HEK293 (cell line): ENCODE measurements around the gene MMRN2.

Experiments
- CTCF ChIA-PET: fragments of 350-600 bp; formaldehyde crosslinking; extraction: SDS; loops from one replicate; lab custom pipeline; 2021; ENCODE audit warnings: antibody characterized with exemption; lab: Yijun Ruan, JAX
- POLR2A ChIA-PET: fragments of 300-600 bp; formaldehyde crosslinking; extraction: SDS; loops from one replicate; lab custom pipeline; 2020; ENCODE audit warnings: antibody characterized with exemption, inconsistent platforms; lab: Yijun Ruan, JAX
- H3K27ac ChIP-seq: fragments of 200-500 bp; sonication (Bioruptor generic); 2 replicates; pipeline ENCODE4 v1.5.1; 2014; ENCODE audit warnings: low read depth, low read length, control low read depth, inconsistent platforms; ENCODE audit errors: extremely low read depth
- H3K36me3 ChIP-seq, 2 experiments: fragments of 200-500 bp in 1 of 2; sonication (Bioruptor generic) in 1 of 2; 1 replicate in 1 of 2; 2 replicates in 1 of 2; pipeline ENCODE4 v1.5.1; 2014 to 2017; ENCODE audit warnings: inconsistent platforms in 2 of 2, low read length in 2 of 2; ENCODE audit not compliant: control insufficient read depth in 2 of 2, insufficient read depth in 1 of 2
- H3K4me1 ChIP-seq: fragments of 200-500 bp; sonication (Bioruptor generic); 2 replicates; pipeline ENCODE4 v1.5.1; 2014; ENCODE audit warnings: mild to moderate bottlenecking, low read length, inconsistent platforms; ENCODE audit not compliant: control insufficient read depth, insufficient read depth
- H3K4me3 ChIP-seq: 2 replicates; pipeline ENCODE4 v1.5.1; 2011; ENCODE audit warnings: low read depth, mild to moderate bottlenecking, control low read depth, low read length, moderate library complexity
- H3K9me3 ChIP-seq: fragments of 200-500 bp; sonication (Bioruptor generic); 2 replicates; pipeline ENCODE4 v1.5.1; 2014; ENCODE audit warnings: low read depth, low read length, inconsistent platforms; ENCODE audit not compliant: control insufficient read depth, insufficient read depth
- KLF1 ChIP-seq: fragments of 450-650 bp; formaldehyde crosslinking; IDR thresholded peaks from 2 replicates; pipeline ENCODE4 v1.5.1; 2016; ENCODE audit warnings: missing biosample characterization, missing genetic modification characterization
- ZBTB48 ChIP-seq: fragments of 450-650 bp; formaldehyde crosslinking; IDR thresholded peaks from 2 replicates; pipeline ENCODE4 v1.5.1; 2016; ENCODE audit warnings: missing biosample characterization, missing genetic modification characterization
- ZFP3 ChIP-seq: fragments of 450-650 bp; formaldehyde crosslinking; IDR thresholded peaks from 2 replicates; pipeline ENCODE4 v1.5.1; 2016; ENCODE audit warnings: low read depth, missing biosample characterization, missing genetic modification characterization
- ZNF175 ChIP-seq: fragments of 450-650 bp; formaldehyde crosslinking; IDR thresholded peaks from 2 replicates; pipeline ENCODE4 v1.5.1; 2016; ENCODE audit warnings: missing biosample characterization, missing genetic modification characterization
- ZNF37A ChIP-seq: fragments of 450-650 bp; IDR thresholded peaks from 2 replicates; pipeline ENCODE4 v1.5.1; 2018; ENCODE audit warnings: missing biosample characterization, missing genetic modification characterization
- ZNF518A ChIP-seq: fragments of 450-650 bp; formaldehyde crosslinking; conservative IDR thresholded peaks from 2 replicates; pipeline ENCODE4 v1.5.1; 2016; ENCODE audit warnings: low read depth, missing biosample characterization, missing genetic modification characterization
- ZNF544 ChIP-seq: fragments of 450-650 bp; formaldehyde crosslinking; IDR thresholded peaks from 2 replicates; pipeline ENCODE4 v1.5.0; 2017; ENCODE audit warnings: missing biosample characterization, missing genetic modification characterization
- ZNF561 ChIP-seq: fragments of 450-650 bp; IDR thresholded peaks from 2 replicates; pipeline ENCODE4 v1.5.1; 2018; ENCODE audit warnings: missing biosample characterization, missing genetic modification characterization, borderline replicate concordance
- ZNF660 ChIP-seq: fragments of 450-650 bp; IDR thresholded peaks from 2 replicates; pipeline ENCODE4 v1.5.1; 2018; ENCODE audit warnings: missing biosample characterization, mild to moderate bottlenecking, missing genetic modification characterization
- ZNF692 ChIP-seq: fragments of 450-650 bp; formaldehyde crosslinking; IDR thresholded peaks from 2 replicates; pipeline ENCODE4 v1.5.1; 2016; ENCODE audit warnings: missing biosample characterization, missing genetic modification characterization
- ZNF704 ChIP-seq: fragments of 450-650 bp; formaldehyde crosslinking; IDR thresholded peaks from 2 replicates; pipeline ENCODE4 v1.5.1; 2016; ENCODE audit warnings: missing biosample characterization, missing genetic modification characterization
- ZNF785 ChIP-seq: fragments of 450-650 bp; formaldehyde crosslinking; IDR thresholded peaks from 2 replicates; pipeline ENCODE4 v1.5.1; 2016; ENCODE audit warnings: missing biosample characterization, missing genetic modification characterization
- ZNF830 ChIP-seq: fragments of 450-650 bp; IDR thresholded peaks from 2 replicates; pipeline ENCODE4 v1.5.0; 2018; ENCODE audit warnings: missing biosample characterization, missing genetic modification characterization, low read depth, mild to moderate bottlenecking, moderate library complexity
- ZSCAN16 ChIP-seq: fragments of 450-650 bp; formaldehyde crosslinking; IDR thresholded peaks from 2 replicates; pipeline ENCODE4 v1.5.1; 2016; ENCODE audit warnings: missing biosample characterization, missing genetic modification characterization

MMRN2 gene

GRCh38 chr10:86952697-86953096 is 4.7 kb downstream of the MMRN2 start (continued):
- TF ChIP-seq ZNF518A (tag by site-specific recombination): 0 out of 2 replicates have a peak, but pooled peaks have one; percentile 20

- H3K4me3 ChIP-seq: no peak overlapping the region
- no peak for TF ChIP-seq ZNF830 (tag by site-specific recombination)
- no peak for TF ChIP-seq ZNF37A (tag by site-specific recombination)
- TF ChIP-seq ZNF544: no peak
- TF ChIP-seq KLF1 (tag by site-specific recombination): no peak
- TF ChIP-seq ZNF704 (tag by site-specific recombination): no peak
- no peak for TF ChIP-seq ZNF692
- no peak for TF ChIP-seq ZNF561 (tag by site-specific recombination)
- no peak for TF ChIP-seq ZSCAN16 (tag by site-specific recombination)
- TF ChIP-seq ZNF785 (tag by site-specific recombination): no peak
- no peak for TF ChIP-seq ZNF175
- TF ChIP-seq ZFP3 (tag by site-specific recombination): no peak
- H3K4me1 ChIP-seq: no peaks in the 10 kb centered on the region
- H3K9me3 ChIP-seq: no peaks in the 10 kb centered on the region
- CTCF ChIA-PET: interaction anchor here (2.1 kb wide), 1 partner anchor 8 kb away, joined by 10 read pairs; no protein-coding TSS in a partner anchor
- POLR2A ChIA-PET: no interaction called here
- no peaks in the 10 kb centered on the region for H3K36me3 ChIP-seq
- no peak overlapping the region for H3K27ac ChIP-seq
These were observed 5.3 kb downstream of the MMRN2 start for GRCh38 chr10:86952106-86952505.

GRCh38 chr10:86951184-86951761 is 6.1 kb downstream of the MMRN2 start:
- no peak overlapping the region for H3K27ac ChIP-seq
- no peaks in the 10 kb centered on the region for H3K9me3 ChIP-seq
- no peaks in the 10 kb centered on the region for H3K4me1 ChIP-seq
- POLR2A ChIA-PET: no interaction called here
- no peak for TF ChIP-seq ZBTB48 (tag by site-specific recombination)
- TF ChIP-seq ZNF660 (tag by site-specific recombination): no peak
- TF ChIP-seq ZNF518A (tag by site-specific recombination): no peak
- CTCF ChIA-PET: interaction anchor here (1.7 to 2.1 kb wide), 2 partner anchors 9 to 11 kb away, joined by 7 to 10 read pairs; no protein-coding TSS in a partner anchor
- no peaks in the 10 kb centered on the region for H3K36me3 ChIP-seq
- H3K4me3 ChIP-seq: no peak overlapping the region
